GDM1 (cell line): ENCODE measurements around the gene CIAO2B.
"Not testable (repeated sequence)": the region's sequence is repeated elsewhere in the genome, so short reads cannot be mapped to it uniquely, and the experiment has no call there.

Experiments
- DNase-seq: peaks from one replicate; lab custom pipeline; 2025; lab: John Stamatoyannopoulos, UW

The CIAO2B gene

GRCh38 chr16:66936889-66937554 is 2.8 kb upstream of the CIAO2B start:
- no peak for DNase-seq

GRCh38 chr16:66936462-66936861 is 2.3 kb upstream of the CIAO2B start:
- no peak for DNase-seq

GRCh38 chr16:66935314-66936011 is 1.3 kb upstream of the CIAO2B start, which contains the start of gene CES2:
Gene CES2, plus strand, starts transcription at chr16:66935516. Its CDS starts 120 bp downstream, at chr16:66935636.
- no peak for DNase-seq

GRCh38 chr16:66934839-66935313 is 674 bp upstream of the CIAO2B start:
- not testable (repeated sequence) for DNase-seq

- DNase-seq: no peak
Measured at GRCh38 chr16:66933776-66934137, 445 bp downstream of the CIAO2B start.

GRCh38 chr16:66932076-66932475 is 2.1 kb downstream of the CIAO2B start:
- no peak for DNase-seq

- no peak for DNase-seq
Measured at GRCh38 chr16:66931665-66932064, 2.5 kb downstream of the CIAO2B start.

GRCh38 chr16:66930189-66930588 is 4.0 kb downstream of the CIAO2B start:
- no peak for DNase-seq

GRCh38 chr16:66928702-66929388 is 5.4 kb downstream of the CIAO2B start:
- no peak for DNase-seq

- no peak for DNase-seq
Measured at GRCh38 chr16:66927918-66928649, 6.1 kb downstream of the CIAO2B start.

GRCh38 chr16:66926961-66927436 is 7.2 kb downstream of the CIAO2B start:
- DNase-seq: no peak

- no peak for DNase-seq
Measured at GRCh38 chr16:66926171-66926947, 7.8 kb downstream of the CIAO2B start.

GRCh38 chr16:66925322-66925840 is 8.8 kb downstream of the CIAO2B start, which contains the start of gene RRAD:
Gene RRAD, minus strand, starts transcription at chr16:66925535. Its CDS starts 356 bp downstream, at chr16:66925179.
- no peak for DNase-seq

- no peak for DNase-seq
Measured at GRCh38 chr16:66924527-66925321, 9.5 kb downstream of the CIAO2B start.

- DNase-seq: no peak
Measured at GRCh38 chr16:66923866-66924265, 10.3 kb downstream of the CIAO2B start.

- DNase-seq: no peak
Measured at GRCh38 chr16:66923247-66923731, 10.9 kb downstream of the CIAO2B start.

- DNase-seq: no peak
Measured at GRCh38 chr16:66921729-66922450, 12.3 kb downstream of the CIAO2B start.

GRCh38 chr16:66920924-66921680 is 13.1 kb downstream of the CIAO2B start:
- DNase-seq: no peak

- no peak for DNase-seq
Measured at GRCh38 chr16:66920299-66920590, 14.0 kb downstream of the CIAO2B start.
